NCI-H2171 treated with DMSO at 0.1 percent for 48 hours (cell line): ENCODE results near the gene GATC.
A peak's percentile ranks its signal among the peaks of the same experiment; 100 is the strongest.
"Not testable (repeated sequence)": the region's sequence is repeated elsewhere in the genome, so short reads cannot be mapped to it uniquely, and the experiment has no call there.

ENCODE experiments used
- DNase-seq: peaks from one replicate; lab custom pipeline; 2025; lab: John Stamatoyannopoulos, UW

GATC gene

GRCh38 chr12:120470150-120470784 is 24.0 kb downstream of the GATC start:
- peak; percentile 42 for DNase-seq

GRCh38 chr12:120472521-120472920 is 26.3 kb downstream of the GATC start:
- DNase-seq, result no peak

GRCh38 chr12:120473807-120474615 is 27.8 kb downstream of the GATC start:
- DNase-seq, result no peak

GRCh38 chr12:120474616-120474960 is 28.3 kb downstream of the GATC start:
- no peak for DNase-seq

- no peak for DNase-seq
Observed at GRCh38 chr12:120475643-120476042, 29.4 kb downstream of the GATC start.

- no peak for DNase-seq
Observed at GRCh38 chr12:120479458-120479857, 33.2 kb downstream of the GATC start.

- DNase-seq, result no peak
Observed at GRCh38 chr12:120480211-120480610, 34.0 kb downstream of the GATC start.

- no peak for DNase-seq
Observed at GRCh38 chr12:120481022-120481767, 35.0 kb downstream of the GATC start.

- no peak for DNase-seq
Observed at GRCh38 chr12:120483621-120484020, 37.4 kb downstream of the GATC start.

- no peak for DNase-seq
Observed at GRCh38 chr12:120485961-120486881, 40.0 kb downstream of the GATC start.

GRCh38 chr12:120487552-120487951 is 41.3 kb downstream of the GATC start:
- DNase-seq, result not testable (repeated sequence)

- DNase-seq, result no peak
Observed at GRCh38 chr12:120488057-120488640, 41.9 kb downstream of the GATC start.

GRCh38 chr12:120489018-120489417 is 42.8 kb downstream of the GATC start:
- DNase-seq, result no peak

GRCh38 chr12:120490325-120490724 is 44.1 kb downstream of the GATC start:
- no peak for DNase-seq

GRCh38 chr12:120490833-120491512 is 44.7 kb downstream of the GATC start:
- no peak for DNase-seq

- DNase-seq, result no peak
Observed at GRCh38 chr12:120495186-120495730, 49.0 kb downstream of the GATC start.

GRCh38 chr12:120495731-120496412 is 49.6 kb downstream of the GATC start, which contains the start of gene DYNLL1:
DYNLL1 (plus strand) TSS chr12:120496113; CDS start chr12:120496422, 309 bp downstream.
- DNase-seq, result peak; percentile 93

GRCh38 chr12:120496413-120497340 is 50.4 kb downstream of the GATC start:
- peak; percentile 61 for DNase-seq
